Skeletal muscle satellite cell (primary cell): ENCODE data around the gene ARFGAP2.

Experiments used
- H3K27me3 ChIP-seq: 2 replicates; pipeline ENCODE4 v1.7.0; 2013; ENCODE audit warnings: low read length; ENCODE audit not compliant: control insufficient read depth, insufficient read depth
- H3K36me3 ChIP-seq: 2 replicates; pipeline ENCODE4 v1.7.0; 2013; ENCODE audit warnings: mild to moderate bottlenecking, control low read depth, low read length; ENCODE audit not compliant: insufficient read depth
- H3K4me1 ChIP-seq: 2 replicates; pipeline ENCODE4 v1.7.0; 2013; ENCODE audit warnings: low read length; ENCODE audit not compliant: control insufficient read depth, insufficient read depth
- H3K4me2 ChIP-seq: 2 replicates; pipeline ENCODE4 v1.7.0; 2013; ENCODE audit warnings: mild to moderate bottlenecking, low read length
- H3K4me3 ChIP-seq: 2 replicates; pipeline ENCODE4 v1.7.0; 2013; ENCODE audit warnings: low read length
- H3K9ac ChIP-seq: 2 replicates; pipeline ENCODE4 v1.7.0; 2013; ENCODE audit warnings: mild to moderate bottlenecking, low read depth, low read length, moderate library complexity
- H3K9me3 ChIP-seq: replicated peaks from 2 replicates; pipeline ENCODE4 v1.7.0; 2013; ENCODE audit warnings: mild to moderate bottlenecking, control low read depth, low read length

ARFGAP2 gene

GRCh38 chr11:47164321-47164720 lies 12.4 kb downstream of the ARFGAP2 start:
- Histone ChIP-seq H3K4me1 (peaks cover 7% of the 10 kb centered on the region), H3K4me3 (no peak overlapping the region), H3K36me3 (peaks cover 57% of the 10 kb centered on the region), H3K27me3 (no peaks in the 10 kb centered on the region), H3K4me2 (no peak overlapping the region), H3K9ac (no peak overlapping the region), H3K9me3 (no peaks in the 10 kb centered on the region)

- H3K4me1 ChIP-seq = peaks cover 7% of the 10 kb centered on the region
- no peak overlapping the region for H3K4me3 ChIP-seq
- no peaks in the 10 kb centered on the region for H3K9me3 ChIP-seq
- no peak overlapping the region for H3K4me2 ChIP-seq
- no peak overlapping the region for H3K9ac ChIP-seq
- H3K27me3 ChIP-seq = no peaks in the 10 kb centered on the region
- peaks cover 55% of the 10 kb centered on the region for H3K36me3 ChIP-seq
Measured at GRCh38 chr11:47163898-47164297, 12.8 kb downstream of the ARFGAP2 start.

- H3K4me1 ChIP-seq = peaks cover 7% of the 10 kb centered on the region
- H3K4me2 ChIP-seq = no peak overlapping the region
- no peak overlapping the region for H3K9ac ChIP-seq
- no peaks in the 10 kb centered on the region for H3K9me3 ChIP-seq
- H3K4me3 ChIP-seq = no peak overlapping the region
- no peaks in the 10 kb centered on the region for H3K27me3 ChIP-seq
- peaks cover 52% of the 10 kb centered on the region for H3K36me3 ChIP-seq
Measured at GRCh38 chr11:47163193-47163592, 13.5 kb downstream of the ARFGAP2 start.

- H3K27me3 ChIP-seq = no peaks in the 10 kb centered on the region
- no peak overlapping the region for H3K9ac ChIP-seq
- H3K4me3 ChIP-seq = no peak overlapping the region
- H3K36me3 ChIP-seq = peaks cover 44% of the 10 kb centered on the region
- H3K4me1 ChIP-seq = peaks cover 7% of the 10 kb centered on the region
- H3K9me3 ChIP-seq = no peaks in the 10 kb centered on the region
- H3K4me2 ChIP-seq = no peak overlapping the region
Measured at GRCh38 chr11:47162426-47162825, 14.3 kb downstream of the ARFGAP2 start.

- Histone ChIP-seq H3K4me1 (peaks cover 7% of the 10 kb centered on the region), H3K9ac (no peak overlapping the region), H3K9me3 (no peaks in the 10 kb centered on the region), H3K27me3 (no peaks in the 10 kb centered on the region), H3K4me3 (no peak overlapping the region), H3K36me3 (peaks cover 39% of the 10 kb centered on the region), H3K4me2 (no peak overlapping the region)
Measured at GRCh38 chr11:47161890-47162289, 14.8 kb downstream of the ARFGAP2 start.

GRCh38 chr11:47161134-47161854 lies 15.4 kb downstream of the ARFGAP2 start:
- Histone ChIP-seq H3K4me2 (no peak overlapping the region), H3K4me3 (no peak overlapping the region), H3K4me1 (peaks cover 7% of the 10 kb centered on the region), H3K27me3 (no peaks in the 10 kb centered on the region), H3K36me3 (peaks cover 33% of the 10 kb centered on the region), H3K9ac (no peak overlapping the region), H3K9me3 (no peaks in the 10 kb centered on the region)

GRCh38 chr11:47160753-47161133 lies 15.9 kb downstream of the ARFGAP2 start:
- Histone ChIP-seq H3K4me1 (peaks cover 7% of the 10 kb centered on the region), H3K36me3 (peaks cover 30% of the 10 kb centered on the region), H3K4me3 (no peak overlapping the region), H3K27me3 (no peaks in the 10 kb centered on the region), H3K4me2 (no peak overlapping the region), H3K9me3 (no peaks in the 10 kb centered on the region), H3K9ac (no peak overlapping the region)

GRCh38 chr11:47158242-47158641 lies 18.4 kb downstream of the ARFGAP2 start:
- H3K27me3 ChIP-seq = no peaks in the 10 kb centered on the region
- H3K9ac ChIP-seq = no peak overlapping the region
- peaks cover 13% of the 10 kb centered on the region for H3K4me1 ChIP-seq
- H3K36me3 ChIP-seq = peaks cover 11% of the 10 kb centered on the region
- H3K9me3 ChIP-seq = no peaks in the 10 kb centered on the region
- no peak overlapping the region for H3K4me3 ChIP-seq
- no peak overlapping the region for H3K4me2 ChIP-seq

- H3K27me3 ChIP-seq = no peaks in the 10 kb centered on the region
- H3K9me3 ChIP-seq = no peaks in the 10 kb centered on the region
- H3K4me1 ChIP-seq = peaks cover 14% of the 10 kb centered on the region
- no peak overlapping the region for H3K9ac ChIP-seq
- H3K4me2 ChIP-seq = no peak overlapping the region
- H3K4me3 ChIP-seq = no peak overlapping the region
- H3K36me3 ChIP-seq = peaks cover 11% of the 10 kb centered on the region
Measured at GRCh38 chr11:47157805-47158204, 18.9 kb downstream of the ARFGAP2 start.

- Histone ChIP-seq H3K9ac (no peak overlapping the region), H3K4me1 (peaks cover 11% of the 10 kb centered on the region), H3K9me3 (no peaks in the 10 kb centered on the region), H3K36me3 (peaks cover 3% of the 10 kb centered on the region), H3K27me3 (no peaks in the 10 kb centered on the region), H3K4me2 (no peak overlapping the region), H3K4me3 (no peak overlapping the region)
Measured at GRCh38 chr11:47156951-47157350, 19.7 kb downstream of the ARFGAP2 start.

- Histone ChIP-seq H3K4me2 (no peak overlapping the region), H3K4me1 (peaks cover 7% of the 10 kb centered on the region)
Measured at GRCh38 chr11:47156333-47156732, 20.3 kb downstream of the ARFGAP2 start.

GRCh38 chr11:47155879-47156278 lies 20.8 kb downstream of the ARFGAP2 start:
- no peak overlapping the region for H3K9ac ChIP-seq
- peaks cover 7% of the 10 kb centered on the region for H3K4me1 ChIP-seq
- no peaks in the 10 kb centered on the region for H3K9me3 ChIP-seq
- no peaks in the 10 kb centered on the region for H3K27me3 ChIP-seq
- H3K4me2 ChIP-seq = no peak overlapping the region
- H3K36me3 ChIP-seq = no peaks in the 10 kb centered on the region
- no peak overlapping the region for H3K4me3 ChIP-seq

More at GRCh38 chr11:47156333-47156732, 20.3 kb downstream of the ARFGAP2 start:
- H3K4me3 ChIP-seq = no peak overlapping the region
- H3K27me3 ChIP-seq = no peaks in the 10 kb centered on the region
- no peak overlapping the region for H3K9ac ChIP-seq
- H3K9me3 ChIP-seq = no peaks in the 10 kb centered on the region
- no peaks in the 10 kb centered on the region for H3K36me3 ChIP-seq
